Kidney (tissue), 14 donors: Measurements from ENCODE around the gene SPG21. TPM values are rescaled to one million over a fixed set of nuclear protein-coding genes. Genes with fewer than 3 reads are reported as not detected.
A peak's percentile ranks its signal among the peaks of the same experiment; 100 is the strongest.

Source experiments
- DNase-seq, 5 donors: peaks; one replicate each; pipeline ENCODE4 v3.0.0-alpha.2; 2013 to 2020
- FAIRE-seq: peaks from 2 replicates; lab custom pipeline; 2012; peaks lifted over from hg19 to GRCh38; lab: Jason Lieb, UNC
- H3K27ac ChIP-seq, 2 donors: one replicate each; pipeline ENCODE4 v1.7.0; 2013; ENCODE audit warnings: low read depth in 2 of 2, low read length in 2 of 2, inconsistent platforms in 1 of 2
- H3K27me3 ChIP-seq: one replicate; pipeline ENCODE4 v1.7.1; 2013; ENCODE audit warnings: low read length, inconsistent platforms; ENCODE audit not compliant: control insufficient read depth, insufficient read depth
- H3K36me3 ChIP-seq, 3 donors: one replicate each; pipeline versions ENCODE4 v1.7.0 to v1.7.1; 2013; ENCODE audit warnings: low read length in 3 of 3, control low read depth in 1 of 3, inconsistent platforms in 1 of 3; ENCODE audit not compliant: insufficient read depth in 3 of 3, control insufficient read depth in 2 of 3
- H3K4me1 ChIP-seq, 3 donors: one replicate each; pipeline versions ENCODE4 v1.7.0 to v1.7.1; 2013; ENCODE audit warnings: low read length in 3 of 3, inconsistent platforms in 1 of 3, low read depth in 1 of 3; ENCODE audit not compliant: control insufficient read depth in 2 of 3, insufficient read depth in 2 of 3
- H3K4me3 ChIP-seq, 3 donors: one replicate each; pipeline versions ENCODE4 v1.7.0 to v1.8.1; 2013; ENCODE audit warnings: low read length in 3 of 3, control low read depth in 1 of 3, inconsistent platforms in 1 of 3
- H3K9ac ChIP-seq, 3 donors: one replicate each; pipeline versions ENCODE4 v1.7.0 to v1.7.1; 2013; ENCODE audit warnings: low read length in 3 of 3, control low read depth in 1 of 3, inconsistent platforms in 1 of 3
- H3K9me3 ChIP-seq, 3 donors: one replicate each; pipeline versions ENCODE4 v1.7.0 to v1.7.1; 2013; ENCODE audit warnings: low read length in 3 of 3, control low read depth in 1 of 3, inconsistent platforms in 1 of 3; ENCODE audit not compliant: control insufficient read depth in 2 of 3, insufficient read depth in 1 of 3
- intact Hi-C: fragments of 100-400 bp; cut with DNase I; formaldehyde crosslinking; loops from one replicate; pipeline ENCODE4 v1.11.1; 2022
- polyA plus RNA-seq: library from polyadenylated mRNA; stranded (reverse); fragments of 350-450 nt; fragmentation: Illumina TruSeq; extraction: RNeasy Lipid Tissue Mini Kit (QIAGEN cat#74804); gene quantifications from one replicate; pipeline ENCODE4 v1.2.3, GENCODE V29; 2014; ENCODE audit warnings: low read depth, low replicate concordance; ENCODE audit not compliant: insufficient read depth
- total RNA-seq: library from RNA; stranded (reverse); fragmentation: NEBNext Ultra II Directional; extraction: Animal tissue kit (Norgen Biotek cat#: 25700); gene quantifications from one replicate; pipeline ENCODE4 v1.2.1, GENCODE V29; 2021
- TF ChIP-seq, protein P1 (sequence below): IDR thresholded peaks from 3 replicates; pipeline ENCODE4 v1.5.1; 2012; ENCODE audit warnings: mild to moderate bottlenecking, moderate library complexity, borderline replicate concordance; ENCODE audit not compliant: insufficient read depth; ENCODE audit errors: extremely low read depth
- donor health status: control.
- donor health status: control.
- donor health status: control.
- donor health status: control.
- donor health status: control.
- donor health status: DM: yes; HTN: yes; CAD: no.
- donor health status: Normal renal cell carcinoma (clear cell type).

The SPG21 gene
- total and polyA plus RNA-seq, 2 donors from 2014 or later = 82.8 to 115 TPM

DNA sequence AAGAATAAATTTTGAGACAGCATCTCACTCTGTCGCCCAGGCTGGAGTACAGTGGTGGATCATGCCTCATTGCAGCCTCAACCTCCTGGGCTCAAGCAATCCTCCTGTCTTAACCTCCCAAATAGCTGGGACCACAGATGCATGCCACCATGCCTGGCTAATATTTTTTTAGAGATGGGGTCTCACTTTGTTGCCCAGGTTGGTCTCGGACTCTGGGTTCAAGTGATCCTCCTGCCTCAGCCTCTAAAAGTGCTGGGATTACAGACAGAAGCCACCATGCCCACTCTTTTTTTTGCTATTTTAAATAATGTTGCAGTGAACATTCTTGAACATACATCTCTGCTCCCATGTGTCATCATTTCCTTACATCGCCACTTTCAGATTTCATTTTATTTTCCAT is 48.7 kb upstream of the SPG21 start:
- intact Hi-C loops = no loop called here
- Histone ChIP-seq H3K36me3 (no peaks in the 10 kb centered on the region), H3K9ac (no peak overlapping the region), H3K4me3 (no peak overlapping the region), H3K4me1 (peaks cover 0 to 8% (median 2%) of the 10 kb centered on the region in 3 donors), H3K27ac (no peak overlapping the region), H3K27me3 (no peaks in the 10 kb centered on the region), H3K9me3 (no peaks in the 10 kb centered on the region)
- FAIRE-seq (no peak), DNase-seq (no peak)
- TF ChIP-seq, protein P1, sequence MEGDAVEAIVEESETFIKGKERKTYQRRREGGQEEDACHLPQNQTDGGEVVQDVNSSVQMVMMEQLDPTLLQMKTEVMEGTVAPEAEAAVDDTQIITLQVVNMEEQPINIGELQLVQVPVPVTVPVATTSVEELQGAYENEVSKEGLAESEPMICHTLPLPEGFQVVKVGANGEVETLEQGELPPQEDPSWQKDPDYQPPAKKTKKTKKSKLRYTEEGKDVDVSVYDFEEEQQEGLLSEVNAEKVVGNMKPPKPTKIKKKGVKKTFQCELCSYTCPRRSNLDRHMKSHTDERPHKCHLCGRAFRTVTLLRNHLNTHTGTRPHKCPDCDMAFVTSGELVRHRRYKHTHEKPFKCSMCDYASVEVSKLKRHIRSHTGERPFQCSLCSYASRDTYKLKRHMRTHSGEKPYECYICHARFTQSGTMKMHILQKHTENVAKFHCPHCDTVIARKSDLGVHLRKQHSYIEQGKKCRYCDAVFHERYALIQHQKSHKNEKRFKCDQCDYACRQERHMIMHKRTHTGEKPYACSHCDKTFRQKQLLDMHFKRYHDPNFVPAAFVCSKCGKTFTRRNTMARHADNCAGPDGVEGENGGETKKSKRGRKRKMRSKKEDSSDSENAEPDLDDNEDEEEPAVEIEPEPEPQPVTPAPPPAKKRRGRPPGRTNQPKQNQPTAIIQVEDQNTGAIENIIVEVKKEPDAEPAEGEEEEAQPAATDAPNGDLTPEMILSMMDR = no peak

DNA sequence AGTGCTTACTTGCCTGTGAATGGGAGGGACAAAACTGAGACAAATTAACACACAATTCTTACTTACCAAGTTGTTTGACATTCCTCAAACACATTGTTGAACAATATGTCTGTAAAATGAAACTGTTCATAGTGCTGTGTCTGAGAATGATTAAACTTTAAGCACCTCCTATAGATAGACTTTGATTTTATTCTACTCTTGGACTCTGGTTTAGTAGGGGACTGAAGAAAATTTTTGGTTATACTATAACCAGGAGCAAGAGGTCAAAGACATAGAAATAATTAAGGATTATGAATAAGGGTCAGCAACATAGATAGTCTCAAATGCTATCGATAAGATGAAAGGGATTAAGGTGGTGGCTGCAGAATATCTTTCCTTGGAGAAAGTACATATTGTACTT is 47.6 kb upstream of the SPG21 start:
- Histone ChIP-seq H3K4me3 (no peak overlapping the region), H3K36me3 (no peaks in the 10 kb centered on the region), H3K27me3 (no peaks in the 10 kb centered on the region), H3K27ac (no peak overlapping the region), H3K4me1 (peaks cover 0 to 11% (median 3%) of the 10 kb centered on the region in 3 donors), H3K9me3 (no peaks in the 10 kb centered on the region), H3K9ac (no peak overlapping the region)
- no peak for DNase-seq
- TF ChIP-seq, protein P1 = no peak
- FAIRE-seq = no peak
- intact Hi-C loops = no loop called here

DNA sequence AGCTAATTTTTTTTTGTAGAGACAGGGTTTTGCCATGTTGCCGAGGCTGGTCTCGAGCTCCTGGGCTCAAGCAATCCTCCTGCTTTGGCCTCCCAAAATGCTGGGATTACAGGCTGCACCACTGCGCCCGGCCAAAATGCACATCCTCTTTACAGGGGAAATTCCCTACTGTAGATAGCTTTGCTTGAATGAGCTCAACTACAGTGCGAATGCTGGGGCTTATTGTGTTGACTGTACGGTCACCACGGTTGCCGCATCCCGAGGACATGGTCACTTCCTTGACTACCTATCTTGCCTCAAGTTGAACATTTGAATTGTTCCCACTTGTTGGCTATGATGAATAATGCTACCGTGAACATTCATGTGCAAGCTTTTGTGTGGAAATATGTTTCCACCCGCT is 45.0 kb upstream of the SPG21 start:
- FAIRE-seq (no peak), DNase-seq (no peak)
- Histone ChIP-seq H3K27ac (peak overlapping the region in 1 of 2 donors; percentile 28), H3K4me3 (no peak overlapping the region), H3K9ac (no peak overlapping the region), H3K4me1 (peaks cover 0 to 11% (median 3%) of the 10 kb centered on the region in 3 donors), H3K9me3 (no peaks in the 10 kb centered on the region), H3K27me3 (no peaks in the 10 kb centered on the region), H3K36me3 (no peaks in the 10 kb centered on the region)
- intact Hi-C loops = no loop called here
- TF ChIP-seq, protein P1 = no peak
